ENCODE data around the gene LCP2.

The LCP2 gene

DNA sequence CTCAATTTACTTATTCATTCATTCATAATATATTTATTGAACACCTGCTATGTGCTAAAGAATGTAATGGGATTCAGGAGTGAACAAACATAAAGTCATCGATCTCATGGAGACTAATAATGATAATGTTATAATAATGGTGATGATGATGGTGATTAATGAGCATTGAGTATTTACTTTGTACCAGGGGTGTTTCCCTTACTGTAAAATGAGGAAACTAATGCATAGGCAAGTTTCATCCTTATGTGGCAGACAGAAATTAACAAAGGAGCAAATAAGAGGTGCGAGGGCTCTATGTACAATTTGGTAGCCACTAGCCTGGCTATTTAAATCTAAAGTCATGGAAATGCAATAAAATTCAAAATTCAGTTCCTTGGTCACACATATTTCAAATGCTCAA, 11.1 kb upstream of the LCP2 start:
- no peaks in the 10 kb centered on the region for H3K36me3 ChIP-seq (ENCODE audit: control insufficient read depth in 5 of 5, insufficient read depth in 5 of 5, low read length in 5 of 5)
- no peak overlapping the region for H3K9ac ChIP-seq (ENCODE audit: low read length in 5 of 5)
- H3K4me1 ChIP-seq (ENCODE audit: control insufficient read depth in 5 of 5, insufficient read depth in 5 of 5, low read length in 5 of 5): peaks cover 10 to 66% (median 48%) of the 10 kb centered on the region in 5 donors
- no peak overlapping the region for H3K27ac ChIP-seq (ENCODE audit: low read depth, low read length)
- H3K4me3 ChIP-seq (ENCODE audit: low read depth in 1 of 5, low read length in 5 of 5): no peak overlapping the region
- no peaks in the 10 kb centered on the region for H3K9me3 ChIP-seq (ENCODE audit: control insufficient read depth in 5 of 5, low read length in 5 of 5)
- no peaks in the 10 kb centered on the region for H3K27me3 ChIP-seq (ENCODE audit: control insufficient read depth in 5 of 5, insufficient read depth in 4 of 5, low read length in 5 of 5)

DNA sequence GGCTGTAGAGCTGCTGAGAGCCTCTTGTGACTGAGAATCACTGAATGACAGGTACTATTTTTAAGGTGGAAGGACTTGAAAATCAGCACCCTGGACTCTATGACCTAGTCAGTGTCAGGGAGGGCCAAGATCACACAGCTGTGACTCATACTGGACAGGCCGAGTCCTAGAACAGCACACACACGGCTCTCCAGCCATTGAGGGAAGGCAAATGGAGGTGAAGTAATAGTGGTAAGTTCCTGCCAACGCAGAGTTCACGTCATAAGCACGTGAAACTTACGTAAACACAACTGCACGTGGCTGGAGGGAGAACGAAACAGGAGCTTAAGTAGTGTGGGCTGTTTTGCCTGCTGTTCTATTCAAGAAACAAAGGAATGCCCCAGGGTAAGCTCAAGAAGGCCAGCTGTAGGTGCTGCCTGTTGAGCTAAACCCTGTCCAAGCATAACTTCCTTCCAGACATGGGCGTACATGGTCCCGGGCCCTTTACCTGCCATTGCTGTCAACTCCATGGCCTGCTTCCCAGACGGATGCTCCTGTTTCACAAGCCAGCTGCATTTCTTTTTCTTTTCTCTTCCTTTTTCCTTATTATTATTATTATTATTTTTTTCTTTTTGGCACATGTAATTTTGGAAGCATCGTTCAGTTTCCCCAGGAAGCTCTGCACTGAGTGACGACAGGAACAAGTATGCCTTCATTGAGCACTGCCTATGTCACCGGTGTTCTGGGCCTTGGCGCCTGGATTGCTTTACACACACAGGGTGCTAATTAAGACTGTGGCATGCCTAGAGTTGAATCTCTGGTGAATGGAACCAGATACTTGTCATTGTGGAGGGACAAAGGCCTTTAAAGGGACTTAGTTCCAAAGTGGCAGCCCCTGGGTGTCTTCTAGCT, 10.2 kb upstream of the LCP2 start:
- no peak overlapping the region for H3K9ac ChIP-seq (ENCODE audit: low read length in 5 of 5)
- no peaks in the 10 kb centered on the region for H3K36me3 ChIP-seq (ENCODE audit: control insufficient read depth in 5 of 5, insufficient read depth in 5 of 5, low read length in 5 of 5)
- peaks cover 10 to 70% (median 51%) of the 10 kb centered on the region in 5 donors for H3K4me1 ChIP-seq (ENCODE audit: control insufficient read depth in 5 of 5, insufficient read depth in 5 of 5, low read length in 5 of 5)
- H3K27me3 ChIP-seq (ENCODE audit: control insufficient read depth in 5 of 5, insufficient read depth in 4 of 5, low read length in 5 of 5): no peaks in the 10 kb centered on the region
- peak overlapping the region; percentile 57 for H3K27ac ChIP-seq (ENCODE audit: low read depth, low read length)
- H3K9me3 ChIP-seq (ENCODE audit: control insufficient read depth in 5 of 5, low read length in 5 of 5): no peaks in the 10 kb centered on the region
- H3K4me3 ChIP-seq (ENCODE audit: low read depth in 1 of 5, low read length in 5 of 5): no peak overlapping the region

DNA sequence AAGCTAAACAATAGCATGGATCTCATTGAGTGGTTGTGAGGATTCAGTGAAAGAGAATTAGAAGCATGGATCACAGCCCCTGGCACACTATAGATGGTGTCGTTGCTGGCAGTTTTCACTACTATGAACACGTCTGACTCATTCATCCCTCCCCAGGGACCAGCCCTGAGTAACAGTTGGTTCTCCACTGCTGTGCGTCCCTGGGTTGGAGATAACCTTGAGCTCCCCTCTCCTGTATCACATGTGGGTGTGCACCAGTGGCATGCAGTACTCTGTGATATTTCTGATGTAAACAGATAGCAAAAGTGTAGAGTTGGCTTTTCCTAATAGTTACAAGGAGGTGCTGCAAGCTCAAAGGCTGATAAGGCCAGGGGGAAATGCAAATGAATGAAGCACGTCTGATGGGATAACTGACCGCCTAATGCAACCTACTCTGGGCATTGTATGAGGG, 8.8 kb upstream of the LCP2 start:
- H3K27me3 ChIP-seq (ENCODE audit: control insufficient read depth in 5 of 5, insufficient read depth in 4 of 5, low read length in 5 of 5): no peaks in the 10 kb centered on the region
- no peak overlapping the region for H3K9ac ChIP-seq (ENCODE audit: low read length in 5 of 5)
- no peak overlapping the region for H3K27ac ChIP-seq (ENCODE audit: low read depth, low read length)
- H3K36me3 ChIP-seq (ENCODE audit: control insufficient read depth in 5 of 5, insufficient read depth in 5 of 5, low read length in 5 of 5): no peaks in the 10 kb centered on the region
- no peaks in the 10 kb centered on the region for H3K9me3 ChIP-seq (ENCODE audit: control insufficient read depth in 5 of 5, low read length in 5 of 5)
- peaks cover 7 to 68% (median 49%) of the 10 kb centered on the region in 5 donors for H3K4me1 ChIP-seq (ENCODE audit: control insufficient read depth in 5 of 5, insufficient read depth in 5 of 5, low read length in 5 of 5)
- no peak overlapping the region for H3K4me3 ChIP-seq (ENCODE audit: low read depth in 1 of 5, low read length in 5 of 5)

- H3K27ac ChIP-seq (ENCODE audit: low read depth, low read length): no peak overlapping the region
- no peaks in the 10 kb centered on the region for H3K36me3 ChIP-seq (ENCODE audit: control insufficient read depth in 5 of 5, insufficient read depth in 5 of 5, low read length in 5 of 5)
- H3K9ac ChIP-seq (ENCODE audit: low read length in 5 of 5): no peak overlapping the region
- H3K4me1 ChIP-seq (ENCODE audit: control insufficient read depth in 5 of 5, insufficient read depth in 5 of 5, low read length in 5 of 5): peaks cover 5 to 65% (median 44%) of the 10 kb centered on the region in 5 donors
- H3K9me3 ChIP-seq (ENCODE audit: control insufficient read depth in 5 of 5, low read length in 5 of 5): no peaks in the 10 kb centered on the region
- no peaks in the 10 kb centered on the region for H3K27me3 ChIP-seq (ENCODE audit: control insufficient read depth in 5 of 5, insufficient read depth in 4 of 5, low read length in 5 of 5)
- no peak overlapping the region for H3K4me3 ChIP-seq (ENCODE audit: low read depth in 1 of 5, low read length in 5 of 5)
These were observed 8.1 kb upstream of the LCP2 start for GRCh38 chr5:170305646-170306025.

DNA sequence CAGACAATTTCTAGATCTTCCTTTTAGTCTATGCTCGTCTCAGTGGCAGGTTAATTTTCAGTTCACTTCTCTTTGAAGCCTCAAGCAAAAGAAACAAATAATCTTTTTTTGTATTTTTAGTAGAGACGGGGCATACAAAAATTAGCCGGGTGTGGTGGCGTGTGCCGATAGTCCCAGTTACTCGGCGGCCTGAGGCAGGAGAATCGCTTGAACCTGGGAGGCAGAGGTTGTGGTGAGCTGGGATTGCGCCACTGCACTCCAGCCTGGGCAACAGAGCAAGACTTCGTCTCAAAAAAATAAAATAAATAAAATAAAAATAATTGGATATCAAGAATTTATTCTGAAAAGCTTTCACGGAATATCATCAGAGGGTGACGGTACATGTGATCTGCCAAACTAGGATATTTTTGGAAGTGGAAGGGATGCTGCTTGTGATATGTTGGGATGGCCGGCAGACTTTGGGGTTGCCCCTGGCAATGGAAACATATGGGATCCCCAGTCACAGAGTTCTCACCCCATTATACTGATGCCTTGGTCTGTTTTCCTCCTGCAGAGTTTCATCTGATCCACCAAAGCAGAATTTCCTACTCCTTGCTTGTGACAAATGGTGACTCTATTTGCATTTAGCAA, 7.6 kb upstream of the LCP2 start:
- no peaks in the 10 kb centered on the region for H3K36me3 ChIP-seq (ENCODE audit: control insufficient read depth in 5 of 5, insufficient read depth in 5 of 5, low read length in 5 of 5)
- H3K27me3 ChIP-seq (ENCODE audit: control insufficient read depth in 5 of 5, insufficient read depth in 4 of 5, low read length in 5 of 5): no peaks in the 10 kb centered on the region
- H3K4me3 ChIP-seq (ENCODE audit: low read depth in 1 of 5, low read length in 5 of 5): no peak overlapping the region
- no peaks in the 10 kb centered on the region for H3K9me3 ChIP-seq (ENCODE audit: control insufficient read depth in 5 of 5, low read length in 5 of 5)
- H3K9ac ChIP-seq (ENCODE audit: low read length in 5 of 5): no peak overlapping the region
- H3K27ac ChIP-seq (ENCODE audit: low read depth, low read length): no peak overlapping the region
- peaks cover 4 to 61% (median 39%) of the 10 kb centered on the region in 5 donors for H3K4me1 ChIP-seq (ENCODE audit: control insufficient read depth in 5 of 5, insufficient read depth in 5 of 5, low read length in 5 of 5)

GRCh38 chr5:170303549-170303948, 6.0 kb upstream of the LCP2 start:
- Histone ChIP-seq H3K36me3 (ENCODE audit: control insufficient read depth in 5 of 5, insufficient read depth in 5 of 5, low read length in 5 of 5) (no peaks in the 10 kb centered on the region), H3K9ac (ENCODE audit: low read length in 5 of 5) (no peak overlapping the region), H3K27ac (ENCODE audit: low read depth, low read length) (peak overlapping the region; percentile 1), H3K4me1 (ENCODE audit: control insufficient read depth in 5 of 5, insufficient read depth in 5 of 5, low read length in 5 of 5) (peaks cover 1 to 55% (median 31%) of the 10 kb centered on the region in 5 donors), H3K27me3 (ENCODE audit: control insufficient read depth in 5 of 5, insufficient read depth in 4 of 5, low read length in 5 of 5) (no peaks in the 10 kb centered on the region), H3K9me3 (ENCODE audit: control insufficient read depth in 5 of 5, low read length in 5 of 5) (no peaks in the 10 kb centered on the region), H3K4me3 (ENCODE audit: low read depth in 1 of 5, low read length in 5 of 5) (no peak overlapping the region)

GRCh38 chr5:170302653-170303501, 5.3 kb upstream of the LCP2 start:
- Histone ChIP-seq H3K27ac (ENCODE audit: low read depth, low read length) (peak overlapping the region; percentile 1), H3K4me3 (ENCODE audit: low read depth in 1 of 5, low read length in 5 of 5) (no peak overlapping the region), H3K9ac (ENCODE audit: low read length in 5 of 5) (peak overlapping the region in 1 of 5 donors; percentile 24)

DNA sequence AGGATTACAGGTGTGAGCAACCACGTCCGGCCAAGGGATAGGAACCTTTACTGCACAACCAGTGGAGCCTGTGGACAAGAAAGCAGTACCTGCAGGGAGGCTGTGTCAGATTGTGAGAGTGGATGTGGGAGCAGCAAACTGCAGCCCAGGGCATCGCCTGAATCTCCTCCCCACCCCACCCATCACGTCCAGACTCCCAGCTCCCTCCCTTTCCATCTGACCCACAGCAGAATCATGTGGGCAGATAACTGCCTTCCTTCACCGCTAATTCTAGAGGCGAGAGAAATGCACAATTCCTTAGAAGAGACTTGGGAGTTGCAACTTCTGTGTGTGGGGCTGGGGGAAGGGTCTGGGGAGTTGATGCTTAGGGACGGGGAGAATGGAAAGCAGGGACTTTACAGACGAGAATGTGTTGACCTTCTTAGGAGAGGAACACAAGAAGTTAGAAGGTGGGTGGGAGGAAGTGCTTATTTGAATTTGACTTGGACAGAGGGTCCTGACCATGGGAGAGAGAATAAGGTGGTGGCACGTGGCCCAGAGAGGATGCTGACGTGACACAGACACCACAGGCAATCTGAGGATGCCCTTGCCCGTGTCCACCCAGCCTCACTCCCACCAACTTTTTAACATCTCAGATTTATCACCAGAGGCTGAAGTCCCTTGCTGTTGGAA, 4.5 kb upstream of the LCP2 start:
- Histone ChIP-seq H3K4me3 (ENCODE audit: low read depth in 1 of 5, low read length in 5 of 5) (no peak overlapping the region), H3K27me3 (ENCODE audit: control insufficient read depth in 5 of 5, insufficient read depth in 4 of 5, low read length in 5 of 5) (no peaks in the 10 kb centered on the region), H3K9me3 (ENCODE audit: control insufficient read depth in 5 of 5, low read length in 5 of 5) (no peaks in the 10 kb centered on the region), H3K9ac (ENCODE audit: low read length in 5 of 5) (peak overlapping the region in 1 of 5 donors; percentile 24), H3K36me3 (ENCODE audit: control insufficient read depth in 5 of 5, insufficient read depth in 5 of 5, low read length in 5 of 5) (no peaks in the 10 kb centered on the region), H3K4me1 (ENCODE audit: control insufficient read depth in 5 of 5, insufficient read depth in 5 of 5, low read length in 5 of 5) (peaks cover 0 to 50% (median 29%) of the 10 kb centered on the region in 5 donors), H3K27ac (ENCODE audit: low read depth, low read length) (no peak overlapping the region)

More at GRCh38 chr5:170302653-170303501, 5.3 kb upstream of the LCP2 start:
- Histone ChIP-seq H3K9me3 (ENCODE audit: control insufficient read depth in 5 of 5, low read length in 5 of 5) (no peaks in the 10 kb centered on the region), H3K36me3 (ENCODE audit: control insufficient read depth in 5 of 5, insufficient read depth in 5 of 5, low read length in 5 of 5) (no peaks in the 10 kb centered on the region), H3K4me1 (ENCODE audit: control insufficient read depth in 5 of 5, insufficient read depth in 5 of 5, low read length in 5 of 5) (peaks cover 1 to 56% (median 30%) of the 10 kb centered on the region in 5 donors), H3K27me3 (ENCODE audit: control insufficient read depth in 5 of 5, insufficient read depth in 4 of 5, low read length in 5 of 5) (no peaks in the 10 kb centered on the region)

DNA sequence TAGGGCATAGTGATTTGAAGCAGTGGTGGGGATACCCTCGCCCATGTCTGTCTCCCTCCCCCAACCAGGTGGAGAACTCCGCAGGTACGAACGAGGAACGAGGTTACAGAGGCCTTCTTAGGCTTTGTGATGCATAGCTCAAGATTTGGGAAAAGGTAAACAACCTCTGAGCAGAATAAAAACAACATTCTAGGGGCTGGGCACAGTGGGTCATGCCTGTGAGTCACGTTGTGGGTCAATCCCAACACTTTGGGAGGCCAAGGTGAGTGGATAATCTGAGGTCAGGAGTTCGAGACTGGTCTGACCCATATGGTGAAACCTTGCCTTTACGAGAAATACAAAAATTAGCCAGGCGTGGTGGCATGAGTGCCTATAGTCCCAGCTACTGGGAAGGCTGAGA, 3.6 kb upstream of the LCP2 start:
- no peak overlapping the region for H3K4me3 ChIP-seq (ENCODE audit: low read depth in 1 of 5, low read length in 5 of 5)
- H3K27ac ChIP-seq (ENCODE audit: low read depth, low read length): peak overlapping the region; percentile 40
- H3K9me3 ChIP-seq (ENCODE audit: control insufficient read depth in 5 of 5, low read length in 5 of 5): no peaks in the 10 kb centered on the region
- H3K27me3 ChIP-seq (ENCODE audit: control insufficient read depth in 5 of 5, insufficient read depth in 4 of 5, low read length in 5 of 5): no peaks in the 10 kb centered on the region
- H3K9ac ChIP-seq (ENCODE audit: low read length in 5 of 5): no peak overlapping the region
- no peaks in the 10 kb centered on the region for H3K36me3 ChIP-seq (ENCODE audit: control insufficient read depth in 5 of 5, insufficient read depth in 5 of 5, low read length in 5 of 5)
- peaks cover 0 to 45% (median 26%) of the 10 kb centered on the region in 5 donors for H3K4me1 ChIP-seq (ENCODE audit: control insufficient read depth in 5 of 5, insufficient read depth in 5 of 5, low read length in 5 of 5)
